Astrocyte (in vitro differentiated cells and primary cell): ENCODE data around the gene ZFR2.

Source experiments
- CTCF ChIP-seq: IDR thresholded peaks from 2 replicates; pipeline ENCODE4 v1.5.1; 2011; ENCODE audit warnings: low read depth, mild to moderate bottlenecking, inconsistent platforms, low read length, moderate library complexity; ENCODE audit not compliant: insufficient read depth
- EZH2 ChIP-seq: IDR thresholded peaks from 2 replicates; pipeline ENCODE4 v1.6.1; 2012; ENCODE audit warnings: mild to moderate bottlenecking, low read length, inconsistent platforms; ENCODE audit not compliant: insufficient read depth

- TF ChIP-seq CTCF: no peak
- no peak for TF ChIP-seq EZH2
Measured at GRCh38 chr19:3775374-3775711, 93.5 kb downstream of the ZFR2 start.
